Upper lobe of left lung (tissue), 4 donors: Measurements from ENCODE around the gene VSTM2L.

Experiments
- POLR2A ChIP-seq, 4 donors: fragments of 450-650 bp; IDR thresholded peaks; one replicate each; pipeline ENCODE4 v1.5.1; 2016 to 2017; ENCODE audit warnings: antibody characterized with exemption in 4 of 4, mild to moderate bottlenecking in 2 of 4
- POLR2AphosphoS5 ChIP-seq, 2 donors: sonication (generic); formaldehyde crosslinking; IDR thresholded peaks; one replicate each; pipeline ENCODE4 v1.5.1; 2017; ENCODE audit warnings: antibody characterized with exemption in 2 of 2
- TF ChIP-seq, protein P1 (sequence below), 6 experiments: fragments of 450-650 bp in 4 of 6; fragments of 200-600 bp in 2 of 6; sonication (generic) in 2 of 6; IDR thresholded peaks; one replicate each; pipeline ENCODE4 v1.5.1; 2016 to 2019; ENCODE audit warnings: antibody characterized with exemption in 6 of 6

DNA sequence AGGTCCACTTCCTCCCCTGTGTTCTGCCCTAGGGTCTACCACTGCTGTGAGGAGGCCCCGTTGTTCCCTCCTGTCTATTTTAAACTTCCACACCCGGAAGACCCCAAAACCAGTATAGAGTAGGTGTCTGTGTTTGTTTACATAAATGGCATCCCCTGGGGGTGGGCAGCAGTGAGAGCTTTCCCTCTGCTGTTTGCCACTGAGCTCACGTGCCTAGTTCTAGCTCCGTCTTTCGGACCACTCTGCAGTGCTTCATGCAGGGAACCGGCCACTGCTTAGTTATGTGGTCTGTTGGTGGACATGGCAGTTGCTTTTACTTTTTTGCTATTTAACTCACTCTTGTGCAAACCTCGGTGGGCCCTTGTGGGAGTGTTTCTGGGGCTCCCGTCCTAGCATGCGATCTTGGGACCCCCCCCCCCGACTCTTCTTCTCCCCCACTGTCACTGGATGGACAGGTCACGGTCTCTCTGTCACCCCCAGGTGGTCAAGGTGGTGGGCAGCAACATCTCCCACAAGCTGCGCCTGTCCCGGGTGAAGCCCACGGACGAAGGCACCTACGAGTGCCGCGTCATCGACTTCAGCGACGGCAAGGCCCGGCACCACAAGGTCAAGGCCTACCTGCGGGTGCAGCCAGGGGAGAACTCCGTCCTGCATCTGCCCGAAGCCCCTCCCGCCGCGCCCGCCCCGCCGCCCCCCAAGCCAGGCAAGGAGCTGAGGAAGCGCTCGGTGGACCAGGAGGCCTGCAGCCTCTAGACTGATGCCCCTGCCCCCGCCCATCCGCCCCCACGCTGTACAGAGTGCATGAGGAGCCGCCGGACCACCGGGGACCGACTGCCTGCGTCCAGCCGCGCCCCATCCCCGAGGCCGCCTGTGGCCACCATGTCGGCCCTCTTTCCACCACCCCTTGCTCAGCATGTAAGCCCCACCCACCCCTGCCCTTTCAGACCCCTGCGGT, 40.9 kb downstream of the VSTM2L start:
- TF ChIP-seq POLR2AphosphoS5 (IDR thresholded peaks at IDR 0.05), result no peak
- TF ChIP-seq, protein P1, sequence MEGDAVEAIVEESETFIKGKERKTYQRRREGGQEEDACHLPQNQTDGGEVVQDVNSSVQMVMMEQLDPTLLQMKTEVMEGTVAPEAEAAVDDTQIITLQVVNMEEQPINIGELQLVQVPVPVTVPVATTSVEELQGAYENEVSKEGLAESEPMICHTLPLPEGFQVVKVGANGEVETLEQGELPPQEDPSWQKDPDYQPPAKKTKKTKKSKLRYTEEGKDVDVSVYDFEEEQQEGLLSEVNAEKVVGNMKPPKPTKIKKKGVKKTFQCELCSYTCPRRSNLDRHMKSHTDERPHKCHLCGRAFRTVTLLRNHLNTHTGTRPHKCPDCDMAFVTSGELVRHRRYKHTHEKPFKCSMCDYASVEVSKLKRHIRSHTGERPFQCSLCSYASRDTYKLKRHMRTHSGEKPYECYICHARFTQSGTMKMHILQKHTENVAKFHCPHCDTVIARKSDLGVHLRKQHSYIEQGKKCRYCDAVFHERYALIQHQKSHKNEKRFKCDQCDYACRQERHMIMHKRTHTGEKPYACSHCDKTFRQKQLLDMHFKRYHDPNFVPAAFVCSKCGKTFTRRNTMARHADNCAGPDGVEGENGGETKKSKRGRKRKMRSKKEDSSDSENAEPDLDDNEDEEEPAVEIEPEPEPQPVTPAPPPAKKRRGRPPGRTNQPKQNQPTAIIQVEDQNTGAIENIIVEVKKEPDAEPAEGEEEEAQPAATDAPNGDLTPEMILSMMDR (IDR thresholded peaks at IDR 0.05), result no peak
- TF ChIP-seq POLR2A (IDR thresholded peaks at IDR 0.05), result no peak
